ENCODE measurements around the gene HCAR1.
"Not testable (repeated sequence)": the region's sequence is repeated elsewhere in the genome, so short reads cannot be mapped to it uniquely, and the experiment has no call there.

HCAR1 gene

DNA sequence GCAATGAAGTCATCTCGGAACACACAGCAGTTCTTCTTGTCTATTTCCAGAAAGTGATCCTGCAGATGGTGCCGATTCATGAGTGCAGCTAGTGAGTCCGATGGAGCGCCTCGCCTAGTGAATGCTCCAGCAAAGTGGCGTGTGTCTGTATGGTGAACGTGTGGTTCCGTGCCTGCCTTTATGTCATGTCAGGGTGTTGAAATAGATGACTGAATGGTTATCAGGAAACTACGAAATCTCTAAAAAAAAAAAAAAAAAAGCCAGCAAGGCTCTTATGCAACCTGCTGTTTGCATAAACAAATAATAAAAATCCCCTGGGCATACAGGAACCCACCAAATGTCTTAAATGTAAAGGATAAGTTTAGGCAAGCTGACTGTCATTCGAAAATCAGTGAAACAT lies 14.0 kb downstream of the HCAR1 start, which contains the start of gene HCAR3:
HCAR3 (minus strand) TSS at position 154 of the 400 bp plus-strand sequence; CDS start at position 80, 74 bp downstream.
- not testable (repeated sequence) for DNase-seq

DNA sequence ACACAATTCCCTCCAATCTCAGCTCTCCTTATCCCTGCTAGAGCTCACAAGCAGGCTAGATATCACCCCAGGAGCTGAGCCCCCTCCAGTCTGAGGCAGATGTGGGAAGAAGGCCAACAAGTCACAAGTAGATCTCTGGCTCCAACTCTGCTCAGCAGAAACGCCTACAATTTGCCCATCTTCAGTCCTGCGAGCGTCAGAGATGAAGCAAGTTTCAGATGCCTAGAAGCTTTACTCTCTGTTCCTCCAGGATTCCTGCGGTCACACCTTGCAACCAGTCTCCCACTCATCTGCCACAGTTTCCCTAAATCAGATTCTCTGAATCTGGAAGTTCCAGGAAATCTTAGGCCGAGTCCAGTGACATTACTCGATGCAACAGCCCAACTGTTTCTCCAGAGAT lies 15.4 kb downstream of the HCAR1 start:
- not testable (repeated sequence) for DNase-seq

DNA sequence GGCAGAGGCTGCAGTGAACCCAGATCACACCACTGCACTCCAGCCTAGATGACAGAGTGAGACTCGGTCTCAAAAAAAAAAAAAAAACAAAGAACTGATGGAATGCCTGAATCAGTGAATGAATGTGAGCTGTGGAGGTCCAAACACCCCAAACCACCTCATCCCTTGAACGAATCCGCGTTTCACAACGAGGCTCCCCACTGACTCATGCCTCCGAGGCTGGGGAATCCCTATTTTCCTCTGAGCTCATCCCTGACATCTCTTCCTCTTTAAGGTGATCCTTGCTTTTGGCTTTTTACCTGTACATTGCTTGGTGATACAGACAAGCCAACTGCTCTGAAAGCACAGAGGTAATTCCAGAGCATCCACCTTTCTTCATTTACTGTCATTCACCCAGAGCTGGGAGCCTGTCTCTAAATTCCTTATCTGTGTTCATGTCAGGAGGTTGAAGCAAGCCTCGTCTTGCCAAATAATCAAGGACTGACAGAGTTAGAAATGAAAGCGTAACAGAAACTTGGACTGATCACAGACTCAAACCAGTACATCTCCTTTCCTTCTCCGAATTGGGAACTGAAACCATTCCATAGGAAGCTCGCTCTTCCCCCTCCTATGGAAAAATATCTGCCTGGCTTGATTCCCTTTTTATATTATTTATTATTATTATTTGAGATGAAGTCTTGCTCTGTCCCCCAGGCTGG lies 17.0 kb downstream of the HCAR1 start:
- not testable (repeated sequence) for DNase-seq

DNA sequence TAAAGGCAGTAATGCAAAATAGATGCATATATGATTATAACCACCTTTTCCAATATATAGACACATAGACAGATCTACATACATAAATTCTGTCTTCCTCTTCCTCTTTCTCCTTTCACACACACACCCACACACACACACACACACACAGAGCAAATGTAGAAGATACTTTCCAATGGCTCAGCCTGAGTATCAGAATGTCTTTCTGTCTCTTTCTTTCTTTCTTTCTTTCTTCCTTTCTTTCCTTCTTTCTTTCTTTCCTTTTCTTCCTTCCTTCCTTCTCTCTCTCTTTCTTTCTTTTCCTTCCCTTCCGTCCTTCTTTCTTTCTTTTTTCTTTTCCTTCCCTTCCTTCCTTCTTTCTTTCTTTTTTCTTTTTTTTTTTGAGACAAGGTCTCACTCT lies 19.4 kb downstream of the HCAR1 start:
- DNase-seq: not testable (repeated sequence)

DNA sequence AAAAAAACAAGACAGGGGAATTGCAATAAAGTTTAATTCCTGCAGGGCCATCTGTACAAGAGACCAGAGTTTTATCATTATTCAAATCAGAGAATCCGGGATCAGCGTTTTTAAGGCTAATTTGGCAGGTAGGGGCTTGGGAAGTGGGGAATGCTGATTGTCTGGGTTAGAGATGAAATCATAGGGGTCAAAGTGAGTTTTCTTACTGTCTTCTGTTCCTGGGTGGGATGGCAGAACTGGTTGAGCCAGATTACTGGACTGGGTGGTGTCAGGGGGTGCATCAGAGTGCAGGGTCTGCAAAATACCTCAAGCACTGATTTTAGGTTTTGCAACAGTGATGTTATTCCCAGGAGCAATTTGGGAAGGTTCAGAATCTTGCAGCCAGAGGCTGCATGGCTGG lies 20.3 kb downstream of the HCAR1 start:
- not testable (repeated sequence) for DNase-seq

DNA sequence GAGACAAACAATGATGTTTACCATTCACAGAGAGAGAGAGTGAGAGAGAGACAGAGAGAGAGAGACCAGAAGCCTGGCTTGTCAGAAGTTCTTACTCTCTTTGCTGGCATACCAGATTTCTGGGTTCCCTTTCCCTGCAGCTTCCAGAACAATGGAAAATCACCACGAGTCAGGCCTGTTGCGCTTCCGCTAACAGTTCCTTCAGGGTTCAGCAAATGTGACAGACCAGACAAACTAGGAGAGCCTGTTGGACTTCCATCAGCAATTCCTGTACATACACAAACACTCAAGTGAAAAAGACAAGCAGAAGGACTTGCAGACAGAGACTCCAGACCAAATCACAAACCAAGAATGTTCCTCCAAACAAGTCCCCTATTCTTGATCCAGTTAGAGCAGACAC lies 21.4 kb downstream of the HCAR1 start:
- DNase-seq: not testable (repeated sequence)

DNA sequence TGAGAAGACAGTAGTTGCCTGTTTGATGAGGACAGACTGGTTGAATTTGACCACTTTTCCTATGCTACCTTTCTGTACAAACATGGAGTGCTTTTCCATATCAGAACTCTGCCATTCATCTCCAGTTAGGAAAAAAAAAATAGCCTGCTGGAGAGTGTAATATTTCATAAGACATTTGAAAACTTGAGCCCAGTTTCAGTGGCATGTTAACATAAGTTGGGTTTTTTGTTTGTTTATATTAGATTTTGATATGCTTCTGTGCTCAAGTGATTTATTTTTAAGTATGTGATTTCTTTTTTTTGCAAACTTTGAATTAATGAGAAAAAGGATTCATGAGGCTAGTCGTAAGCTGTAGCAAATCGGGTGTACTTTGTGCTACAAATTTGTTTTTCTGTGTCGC lies 26.8 kb downstream of the HCAR1 start:
- not testable (repeated sequence) for DNase-seq

DNA sequence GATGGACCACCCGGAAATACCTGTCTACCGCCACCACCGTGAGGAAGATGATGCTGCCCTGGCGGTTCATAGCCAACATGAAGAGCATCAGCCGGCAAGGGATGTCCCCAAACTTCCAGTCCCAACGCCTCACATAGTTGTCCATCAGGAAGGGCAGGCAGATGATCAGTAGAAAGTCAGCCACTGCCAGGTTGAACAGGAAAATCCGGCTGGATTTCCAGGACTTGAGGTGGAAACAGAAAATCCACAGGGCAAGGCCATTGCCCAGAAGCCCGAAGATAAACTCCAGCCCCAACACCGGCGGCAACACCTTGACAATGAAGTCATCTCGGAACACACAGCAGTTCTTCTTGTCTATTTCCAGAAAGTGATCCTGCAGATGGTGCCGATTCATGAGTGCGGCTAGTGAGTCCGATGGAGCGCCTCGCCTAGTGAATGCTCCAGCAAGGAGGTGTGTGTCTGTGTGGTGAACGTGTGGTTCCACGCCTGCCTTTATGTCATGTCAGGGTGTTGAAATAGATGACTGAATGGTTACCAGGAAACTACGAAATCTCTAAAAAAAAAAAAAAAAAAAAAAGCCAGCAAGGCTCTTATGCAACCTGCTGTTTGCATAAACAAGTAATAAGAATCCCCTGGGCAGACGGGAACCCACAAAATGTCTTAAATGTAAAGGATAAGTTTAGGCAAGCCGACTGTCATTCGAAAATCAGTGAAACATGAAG lies 27.6 kb downstream of the HCAR1 start, which contains the start of gene HCAR2:
HCAR2 (minus strand) TSS at position 468 of the 722 bp plus-strand sequence; CDS start at position 394, 74 bp downstream.
- DNase-seq: not testable (repeated sequence)

DNA sequence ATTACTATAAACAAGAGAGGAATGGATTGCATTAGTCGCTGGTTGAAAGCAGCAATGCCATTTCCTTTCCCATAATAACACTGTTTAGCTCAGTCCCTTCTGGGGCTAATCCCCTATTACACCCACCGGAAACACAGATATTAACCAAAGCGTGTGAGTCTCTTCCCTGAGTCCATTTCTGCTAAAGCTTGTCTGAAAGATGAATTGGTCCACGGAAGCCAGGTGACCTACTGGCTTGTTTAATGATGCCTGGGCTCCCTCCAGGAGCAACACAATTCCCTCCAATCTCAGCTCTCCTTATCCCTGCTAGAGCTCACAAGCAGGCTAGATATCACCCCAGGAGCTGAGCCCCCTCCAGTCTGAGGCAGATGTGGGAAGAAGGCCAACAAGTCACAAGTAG lies 29.2 kb downstream of the HCAR1 start:
- DNase-seq: not testable (repeated sequence)

DNA sequence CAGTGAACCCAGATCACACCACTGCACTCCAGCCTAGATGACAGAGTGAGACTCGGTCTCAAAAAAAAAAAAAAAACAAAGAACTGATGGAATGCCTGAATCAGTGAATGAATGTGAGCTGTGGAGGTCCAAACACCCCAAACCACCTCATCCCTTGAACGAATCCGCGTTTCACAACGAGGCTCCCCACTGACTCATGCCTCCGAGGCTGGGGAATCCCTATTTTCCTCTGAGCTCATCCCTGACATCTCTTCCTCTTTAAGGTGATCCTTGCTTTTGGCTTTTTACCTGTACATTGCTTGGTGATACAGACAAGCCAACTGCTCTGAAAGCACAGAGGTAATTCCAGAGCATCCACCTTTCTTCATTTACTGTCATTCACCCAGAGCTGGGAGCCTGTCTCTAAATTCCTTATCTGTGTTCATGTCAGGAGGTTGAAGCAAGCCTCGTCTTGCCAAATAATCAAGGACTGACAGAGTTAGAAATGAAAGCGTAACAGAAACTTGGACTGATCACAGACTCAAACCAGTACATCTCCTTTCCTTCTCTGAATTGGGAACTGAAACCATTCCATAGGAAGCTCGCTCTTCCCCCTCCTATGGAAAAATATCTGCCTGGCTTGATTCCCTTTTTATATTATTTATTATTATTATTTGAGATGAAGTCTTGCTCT lies 30.5 kb downstream of the HCAR1 start:
- not testable (repeated sequence) for DNase-seq

DNA sequence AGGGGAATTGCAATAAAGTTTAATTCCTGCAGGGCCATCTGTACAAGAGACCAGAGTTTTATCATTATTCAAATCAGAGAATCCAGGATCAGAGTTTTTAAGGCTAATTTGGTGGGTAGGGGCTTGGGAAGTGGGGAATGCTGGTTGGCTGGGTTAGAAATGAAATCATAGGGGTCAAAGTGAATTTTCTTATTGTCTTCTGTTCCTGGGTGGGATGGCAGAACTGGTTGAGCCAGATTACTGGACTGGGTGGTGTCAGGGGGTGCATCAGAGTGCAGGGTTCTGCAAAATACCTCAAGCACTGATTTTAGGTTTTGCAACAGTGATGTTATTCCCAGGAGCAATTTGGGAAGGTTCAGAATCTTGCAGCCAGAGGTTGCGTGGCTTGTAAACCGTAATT lies 33.7 kb downstream of the HCAR1 start:
- DNase-seq: not testable (repeated sequence)

DNA sequence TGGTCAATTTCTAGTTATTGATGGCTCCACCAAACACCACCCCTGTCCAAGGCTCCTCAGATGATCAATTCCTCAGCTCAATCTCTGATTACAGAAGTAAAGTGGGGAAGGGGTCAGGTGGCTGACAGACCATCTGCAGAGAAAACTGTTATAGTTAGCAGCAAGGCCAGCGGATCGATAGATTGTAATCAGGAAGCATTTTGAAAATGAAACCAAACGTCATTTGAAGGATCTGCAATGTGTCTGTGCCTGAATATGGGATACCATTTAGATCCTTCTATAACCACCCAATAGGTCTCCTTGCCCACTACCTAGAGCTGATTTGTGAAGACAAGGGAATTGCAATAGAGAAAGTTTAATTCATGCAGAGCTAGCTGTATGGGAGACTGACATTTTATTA lies 39.1 kb downstream of the HCAR1 start:
- DNase-seq: no peak

DNA sequence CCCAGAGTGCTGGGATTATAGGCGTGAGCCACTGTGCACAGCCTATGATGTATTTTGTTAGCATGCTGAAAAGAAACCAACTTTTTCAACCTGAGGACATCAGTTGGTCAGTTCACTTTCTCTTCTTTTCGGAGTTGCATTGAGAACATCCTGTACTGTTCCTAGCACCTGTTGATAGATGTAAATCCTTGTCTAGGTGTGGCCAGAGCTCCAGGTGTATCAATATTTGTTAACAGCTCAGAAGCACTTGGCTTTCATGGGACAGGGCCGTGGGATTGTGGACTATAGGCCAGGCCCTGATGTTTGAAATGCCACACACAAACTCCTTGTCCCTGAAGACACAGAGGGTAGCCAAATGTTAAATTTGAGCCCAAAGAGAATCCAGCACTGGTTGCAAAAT lies 42.4 kb downstream of the HCAR1 start:
- DNase-seq: peak; percentile 3

DNA sequence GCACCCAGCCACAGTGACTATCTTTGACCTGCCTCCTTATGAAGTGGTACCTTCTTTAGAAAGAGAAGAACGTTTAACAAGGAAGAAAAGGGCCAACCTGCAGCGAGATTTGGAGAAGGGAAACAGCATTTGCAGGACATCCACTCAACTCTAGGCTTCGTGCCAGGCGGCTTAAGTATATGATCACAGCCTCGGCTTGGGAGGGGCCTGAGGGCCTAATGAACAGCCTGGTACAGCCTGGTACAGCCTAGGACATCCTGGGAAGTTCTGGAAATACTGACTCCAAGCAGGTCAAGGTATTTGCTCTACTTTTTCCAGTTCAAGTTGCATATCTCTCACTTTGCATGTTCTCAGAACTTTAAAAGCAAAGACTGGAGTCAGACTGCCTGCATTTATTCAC lies 43.6 kb downstream of the HCAR1 start:
- DNase-seq: peak; percentile 57

DNA sequence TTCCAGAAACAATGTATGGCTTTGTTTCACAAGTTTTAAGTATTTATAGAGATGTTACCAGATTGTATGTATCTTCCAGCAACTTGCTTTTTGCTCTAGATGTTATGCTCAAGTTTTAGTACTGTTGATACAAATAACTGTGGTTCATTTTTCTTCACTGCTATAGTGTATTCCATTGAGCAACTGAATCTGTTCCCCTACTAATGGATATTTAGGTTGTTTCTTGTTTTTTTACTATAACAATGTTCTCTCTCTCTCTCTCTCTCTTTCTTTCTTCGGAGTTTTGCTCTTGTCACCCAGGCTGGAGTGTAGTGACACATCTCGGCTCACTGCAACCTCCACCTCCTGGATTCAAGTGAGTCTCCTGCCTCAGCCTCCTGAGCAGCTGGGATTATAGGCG lies 44.1 kb downstream of the HCAR1 start:
- no peak for DNase-seq

DNA sequence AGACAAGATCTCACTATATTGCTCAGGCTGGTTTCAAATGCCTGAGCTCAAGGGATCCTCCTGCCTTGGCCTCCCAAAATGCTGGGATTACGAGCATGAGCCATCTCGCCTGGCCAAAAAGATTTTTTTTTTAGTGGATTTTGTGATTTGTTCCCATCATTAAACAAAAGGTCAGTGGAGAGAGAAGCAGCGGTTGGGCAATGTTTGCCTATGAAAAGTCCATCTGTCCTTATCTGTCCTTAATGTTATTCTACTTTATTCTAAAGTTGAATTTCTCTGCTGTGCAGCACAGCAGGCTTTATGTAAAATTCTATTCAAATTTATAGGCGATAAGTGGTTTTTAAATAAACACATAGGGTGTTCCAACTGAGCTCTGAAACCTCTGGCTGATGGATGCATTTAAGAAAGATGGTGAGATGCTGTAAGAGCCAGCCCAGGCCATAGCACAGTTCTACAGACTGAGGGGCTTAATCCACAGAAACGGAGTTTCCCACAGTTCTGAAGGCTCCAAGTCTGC lies 46.3 kb downstream of the HCAR1 start:
- no peak for DNase-seq

DNA sequence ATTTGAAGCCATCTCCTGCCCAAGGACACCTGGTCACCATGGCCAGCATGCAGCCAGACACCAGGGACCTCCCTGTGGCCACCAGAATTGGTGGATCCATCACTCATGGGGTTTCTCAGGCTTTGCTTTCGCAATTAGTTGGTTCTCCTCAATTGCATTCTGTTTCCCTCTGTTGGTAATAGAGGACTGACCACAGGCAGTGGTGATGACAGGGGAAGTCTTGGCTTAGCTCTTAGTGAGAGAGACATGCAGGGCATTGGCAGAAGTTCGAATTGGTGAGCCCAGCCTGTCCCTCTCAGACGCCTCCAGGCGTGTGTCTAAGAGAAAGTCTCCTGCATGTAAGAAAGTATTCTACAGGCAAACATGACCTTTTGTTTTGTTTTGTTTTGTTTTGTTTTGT lies 48.8 kb downstream of the HCAR1 start:
- no peak for DNase-seq

DNA sequence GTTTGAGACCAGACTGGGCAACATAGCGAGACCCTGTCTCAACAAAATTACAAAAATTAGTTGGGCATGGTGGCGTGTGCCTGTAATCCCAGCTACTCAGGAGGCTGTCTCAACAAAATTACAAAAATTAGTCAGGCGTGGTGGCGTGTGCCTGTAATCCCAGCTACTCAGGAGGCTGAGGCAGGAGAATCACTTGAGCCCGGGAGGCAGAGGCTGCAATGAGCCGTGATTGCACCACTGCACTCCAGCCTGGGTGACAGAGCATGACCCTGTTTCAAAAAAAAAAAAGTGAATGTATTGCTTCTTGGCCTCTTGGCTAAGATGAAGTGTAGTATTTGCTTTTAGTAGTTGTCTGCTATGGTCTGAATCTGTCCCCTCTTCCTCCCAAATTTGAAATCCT lies 49.7 kb downstream of the HCAR1 start:
- not testable (repeated sequence) for DNase-seq

DNA sequence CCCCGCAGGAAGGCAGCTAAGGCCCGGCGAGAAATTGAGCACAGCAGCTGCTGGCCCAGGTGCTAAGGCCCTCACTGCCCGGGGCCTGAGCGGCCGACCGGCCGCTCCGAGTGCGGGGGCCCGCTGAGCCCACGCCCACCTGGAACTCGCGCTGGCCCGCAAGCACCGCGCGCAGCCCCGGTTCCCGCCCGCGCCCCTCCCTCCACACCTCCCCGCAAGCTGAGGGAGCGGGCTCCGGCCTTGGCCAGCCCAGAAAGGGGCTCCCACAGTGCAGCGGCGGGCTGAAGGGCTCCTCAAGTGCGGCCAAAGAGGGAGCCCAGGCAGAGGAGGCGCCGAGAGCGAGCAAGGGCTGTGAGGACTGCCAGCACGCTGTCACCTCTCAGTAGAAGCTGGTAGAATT lies 53.9 kb downstream of the HCAR1 start:
- DNase-seq: not testable (repeated sequence)

All from NCI-H510A (cell line).